ENCODE results near the gene C16orf95. TPM values are rescaled to one million over a fixed set of nuclear protein-coding genes. Genes with fewer than 3 reads are reported as not detected.

C16orf95 gene
- total and polyA plus RNA-seq, 4 donors: 0.48 to 4.3 (median 2.1) TPM

DNA sequence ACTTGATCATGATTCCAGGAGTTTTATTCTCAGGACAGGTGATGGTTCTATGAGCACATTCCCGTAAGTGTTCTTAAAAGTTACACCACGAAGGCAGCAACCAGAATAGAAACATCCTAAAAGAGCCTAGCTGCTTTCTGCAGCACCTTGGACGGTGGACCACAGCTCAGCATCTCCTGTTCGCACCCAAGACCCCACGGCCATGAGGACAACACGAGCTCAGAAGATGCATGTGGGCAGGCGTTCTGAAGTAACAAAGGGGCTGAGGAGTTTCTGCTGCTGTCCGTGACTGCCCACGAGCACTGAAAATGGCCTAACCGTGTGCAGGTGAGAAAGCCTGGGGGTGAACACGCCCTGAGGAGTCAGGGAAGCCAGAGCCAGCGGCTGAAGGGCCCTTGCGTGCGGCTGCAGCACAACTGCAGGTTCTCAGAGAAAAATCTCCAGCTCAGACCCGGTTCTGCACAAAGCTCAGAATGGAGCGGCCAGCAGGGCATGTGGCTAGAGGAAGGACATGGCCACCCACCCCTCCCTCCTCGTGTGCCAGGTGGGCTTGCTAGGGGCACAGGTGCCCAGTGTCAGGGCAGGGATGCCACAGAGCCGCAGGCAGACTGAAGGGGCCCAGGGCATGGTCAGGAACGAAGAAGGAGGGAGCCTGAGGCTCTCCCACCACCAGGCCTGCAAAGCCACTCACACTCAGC is 10.8 kb upstream of the C16orf95 start:
- TF ChIP-seq, protein P1, sequence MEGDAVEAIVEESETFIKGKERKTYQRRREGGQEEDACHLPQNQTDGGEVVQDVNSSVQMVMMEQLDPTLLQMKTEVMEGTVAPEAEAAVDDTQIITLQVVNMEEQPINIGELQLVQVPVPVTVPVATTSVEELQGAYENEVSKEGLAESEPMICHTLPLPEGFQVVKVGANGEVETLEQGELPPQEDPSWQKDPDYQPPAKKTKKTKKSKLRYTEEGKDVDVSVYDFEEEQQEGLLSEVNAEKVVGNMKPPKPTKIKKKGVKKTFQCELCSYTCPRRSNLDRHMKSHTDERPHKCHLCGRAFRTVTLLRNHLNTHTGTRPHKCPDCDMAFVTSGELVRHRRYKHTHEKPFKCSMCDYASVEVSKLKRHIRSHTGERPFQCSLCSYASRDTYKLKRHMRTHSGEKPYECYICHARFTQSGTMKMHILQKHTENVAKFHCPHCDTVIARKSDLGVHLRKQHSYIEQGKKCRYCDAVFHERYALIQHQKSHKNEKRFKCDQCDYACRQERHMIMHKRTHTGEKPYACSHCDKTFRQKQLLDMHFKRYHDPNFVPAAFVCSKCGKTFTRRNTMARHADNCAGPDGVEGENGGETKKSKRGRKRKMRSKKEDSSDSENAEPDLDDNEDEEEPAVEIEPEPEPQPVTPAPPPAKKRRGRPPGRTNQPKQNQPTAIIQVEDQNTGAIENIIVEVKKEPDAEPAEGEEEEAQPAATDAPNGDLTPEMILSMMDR (IDR thresholded peaks at IDR 0.05; ENCODE audit: control extremely low read depth, extremely low read depth): no peak
- DNase-seq (no peak), ATAC-seq (ENCODE audit: insufficient read depth, low FRiP score) (no peak)
- no peaks in the 10 kb centered on the region for H3K27me3 ChIP-seq (ENCODE audit: control insufficient read depth in 3 of 3, insufficient read depth in 3 of 3, low read length in 2 of 3)
- no peak overlapping the region for H3K27ac ChIP-seq (ENCODE audit: low read depth in 1 of 2, low read length in 1 of 2)
- 90 to 93% methylated on average over 19 of the region's 19 CpGs for WGBS, 2 donors
- H3K9ac ChIP-seq (ENCODE audit: insufficient read depth in 1 of 2, low read length in 2 of 2): no peak overlapping the region
- H3K9me3 ChIP-seq (ENCODE audit: control insufficient read depth in 4 of 4, insufficient read depth in 3 of 4, low read length in 3 of 4): no peaks in the 10 kb centered on the region
- peaks cover 0 to 13% (median 4%) of the 10 kb centered on the region in 5 donors for H3K4me1 ChIP-seq (ENCODE audit: control insufficient read depth in 5 of 5, insufficient read depth in 5 of 5, low read length in 5 of 5)
- H3K36me3 ChIP-seq (ENCODE audit: control insufficient read depth in 4 of 4, insufficient read depth in 4 of 4, low read length in 4 of 4): peaks cover 0 to 39% (median 6%) of the 10 kb centered on the region in 4 donors
- no peak overlapping the region for H3K4me3 ChIP-seq

DNA sequence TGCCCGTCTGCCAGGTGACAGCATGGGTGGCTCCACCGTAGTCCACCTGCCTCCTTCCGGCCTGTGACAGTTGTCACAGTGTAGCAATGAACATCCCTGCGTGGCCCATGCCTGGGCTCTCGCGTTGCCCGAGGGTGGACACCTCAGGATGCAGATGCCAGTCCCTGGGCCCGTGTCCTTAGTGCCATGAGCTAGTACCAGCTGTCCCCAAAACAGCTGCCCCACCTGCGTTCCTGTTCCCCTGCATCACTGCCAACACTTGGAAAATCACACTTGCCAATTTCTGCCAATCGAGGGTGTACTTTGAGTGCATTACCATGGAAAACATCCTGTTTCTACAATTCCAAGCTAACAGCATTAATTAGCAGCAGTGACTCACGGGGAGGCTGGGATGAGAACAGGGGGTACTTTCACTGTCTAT is 9.0 kb upstream of the C16orf95 start:
- TF ChIP-seq, protein P1 (IDR thresholded peaks at IDR 0.05; ENCODE audit: control extremely low read depth, extremely low read depth): no peak
- H3K9me3 ChIP-seq (ENCODE audit: control insufficient read depth in 4 of 4, insufficient read depth in 3 of 4, low read length in 3 of 4): no peaks in the 10 kb centered on the region
- no peak overlapping the region for H3K9ac ChIP-seq (ENCODE audit: insufficient read depth in 1 of 2, low read length in 2 of 2)
- peaks cover 0 to 13% (median 4%) of the 10 kb centered on the region in 5 donors for H3K4me1 ChIP-seq (ENCODE audit: control insufficient read depth in 5 of 5, insufficient read depth in 5 of 5, low read length in 5 of 5)
- H3K4me3 ChIP-seq: no peak overlapping the region
- ATAC-seq (ENCODE audit: insufficient read depth, low FRiP score) (no peak), DNase-seq (no peak)
- H3K27me3 ChIP-seq (ENCODE audit: control insufficient read depth in 3 of 3, insufficient read depth in 3 of 3, low read length in 2 of 3): no peaks in the 10 kb centered on the region
- H3K27ac ChIP-seq (ENCODE audit: low read depth in 1 of 2, low read length in 1 of 2): no peak overlapping the region
- 80 to 88% methylated on average over 11 of the region's 11 CpGs for WGBS, 2 donors
- peaks cover 0 to 29% (median 6%) of the 10 kb centered on the region in 4 donors for H3K36me3 ChIP-seq (ENCODE audit: control insufficient read depth in 4 of 4, insufficient read depth in 4 of 4, low read length in 4 of 4)

DNA sequence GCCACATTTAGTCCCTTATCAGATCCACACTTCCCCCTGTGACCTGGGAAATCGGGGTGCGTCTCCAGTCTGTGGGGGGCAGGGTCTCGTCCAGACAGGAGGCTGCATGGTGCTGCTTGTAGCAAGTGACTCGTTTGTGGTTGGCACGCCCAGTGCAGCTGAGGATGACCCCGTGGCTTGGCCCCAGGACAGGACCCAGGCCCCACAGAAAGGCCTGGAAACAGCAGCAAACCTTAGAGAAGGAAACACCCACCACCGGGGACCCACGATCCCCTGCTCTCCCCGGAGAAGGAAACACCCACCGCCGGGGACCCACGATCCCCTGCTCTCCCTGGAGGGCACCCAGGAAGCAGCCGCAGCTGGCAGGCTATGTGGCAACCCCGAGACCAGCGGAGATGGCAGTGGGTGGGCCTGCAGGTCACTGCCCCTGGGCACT is 8.2 kb upstream of the C16orf95 start:
- Histone ChIP-seq H3K36me3 (ENCODE audit: control insufficient read depth in 4 of 4, insufficient read depth in 4 of 4, low read length in 4 of 4) (peaks cover 0 to 23% (median 6%) of the 10 kb centered on the region in 4 donors), H3K27me3 (ENCODE audit: control insufficient read depth in 3 of 3, insufficient read depth in 3 of 3, low read length in 2 of 3) (no peaks in the 10 kb centered on the region)

More for the DNA sequence above, 8.2 kb upstream of the C16orf95 start:
- no peak overlapping the region for H3K4me3 ChIP-seq
- H3K9me3 ChIP-seq (ENCODE audit: control insufficient read depth in 4 of 4, insufficient read depth in 3 of 4, low read length in 3 of 4): no peaks in the 10 kb centered on the region
- 50 to 65% methylated on average over 15 of the region's 15 CpGs for WGBS, 2 donors
- ATAC-seq (ENCODE audit: insufficient read depth, low FRiP score) (no peak), DNase-seq (no peak)
- no peak overlapping the region for H3K9ac ChIP-seq (ENCODE audit: insufficient read depth in 1 of 2, low read length in 2 of 2)
- TF ChIP-seq, protein P1 (IDR thresholded peaks at IDR 0.05; ENCODE audit: control extremely low read depth, extremely low read depth): no peak
- peaks cover 0 to 13% (median 4%) of the 10 kb centered on the region in 5 donors for H3K4me1 ChIP-seq (ENCODE audit: control insufficient read depth in 5 of 5, insufficient read depth in 5 of 5, low read length in 5 of 5)
- no peak overlapping the region for H3K27ac ChIP-seq (ENCODE audit: low read depth in 1 of 2, low read length in 1 of 2)

Data from lung (tissue), 12 donors.